Measurements from ENCODE around the gene TNIP2.
A peak's percentile ranks its signal among the peaks of the same experiment; 100 is the strongest.
"Not testable (repeated sequence)": the region's sequence is repeated elsewhere in the genome, so short reads cannot be mapped to it uniquely, and the experiment has no call there.

TNIP2 gene

DNA sequence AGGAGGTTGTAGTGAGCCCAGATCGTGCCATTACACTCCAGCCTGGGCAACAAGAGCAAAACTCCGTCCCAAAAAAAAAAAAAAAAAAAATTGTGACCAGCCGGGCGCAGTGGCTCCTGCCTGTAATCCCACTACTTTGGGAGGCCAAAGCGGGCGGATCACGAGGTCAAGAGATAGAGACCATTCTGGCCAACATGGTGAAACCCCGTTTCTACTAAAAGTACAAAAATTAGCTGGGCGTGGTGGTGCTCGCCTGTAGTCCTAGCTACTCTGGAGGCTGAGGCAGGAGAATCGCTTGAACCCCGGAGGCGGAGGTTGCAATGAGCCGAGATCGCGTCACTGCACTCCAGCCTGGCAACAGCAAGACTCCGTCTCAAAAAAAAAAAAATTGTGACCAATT, 29.3 kb downstream of the TNIP2 start:
- H3K27ac ChIP-seq; DNase-seq (ENCODE audit: low read depth, low spot score): not testable (repeated sequence)

DNA sequence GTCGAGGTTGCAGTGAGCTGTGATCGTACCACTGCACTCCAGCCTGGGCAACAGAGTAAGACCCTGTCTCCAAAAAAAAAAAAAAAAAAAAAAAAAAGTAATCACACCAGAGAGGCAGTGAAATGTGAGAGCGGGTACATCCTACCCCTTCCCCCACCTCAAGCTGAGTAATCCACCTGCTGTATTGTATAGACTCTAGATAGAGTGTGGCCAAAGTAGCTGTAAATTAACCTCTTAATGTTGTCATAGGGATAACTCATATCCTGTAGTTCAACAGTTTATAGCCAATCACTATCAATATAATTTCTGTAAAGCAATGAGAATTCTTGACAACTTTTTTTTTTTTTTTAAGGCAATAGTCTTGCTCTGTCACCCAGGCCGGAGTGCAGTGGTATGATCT, 30.8 kb downstream of the TNIP2 start:
- no peak for DNase-seq (ENCODE audit: low read depth, low spot score)
- no peak overlapping the region for H3K27ac ChIP-seq

- no peak overlapping the region for H3K27ac ChIP-seq
- no peak for DNase-seq (ENCODE audit: low read depth, low spot score)
These were observed 32.4 kb downstream of the TNIP2 start for GRCh38 chr4:2723751-2724150.

DNA sequence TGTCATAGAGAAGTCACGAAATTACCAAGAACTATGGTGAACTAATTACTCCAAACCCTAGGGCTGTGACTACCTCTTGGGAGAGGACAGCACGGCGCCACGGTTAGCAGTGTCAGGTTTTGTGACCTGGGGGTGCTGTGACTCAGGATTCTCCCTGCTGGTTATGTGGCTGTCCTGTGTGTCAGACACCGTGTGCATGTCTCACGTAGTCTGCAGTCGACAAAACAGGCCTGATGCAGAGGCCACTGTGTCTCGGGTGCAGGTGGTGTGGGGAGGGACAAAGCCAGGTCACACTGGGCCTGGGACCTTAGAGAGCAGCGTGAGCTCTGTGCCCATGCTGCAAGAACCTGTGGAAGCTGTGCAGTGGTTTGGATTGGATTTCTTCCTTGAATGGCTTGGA, 34.1 kb downstream of the TNIP2 start:
- DNase-seq (ENCODE audit: low read depth, low spot score): no peak
- no peak overlapping the region for H3K27ac ChIP-seq

DNA sequence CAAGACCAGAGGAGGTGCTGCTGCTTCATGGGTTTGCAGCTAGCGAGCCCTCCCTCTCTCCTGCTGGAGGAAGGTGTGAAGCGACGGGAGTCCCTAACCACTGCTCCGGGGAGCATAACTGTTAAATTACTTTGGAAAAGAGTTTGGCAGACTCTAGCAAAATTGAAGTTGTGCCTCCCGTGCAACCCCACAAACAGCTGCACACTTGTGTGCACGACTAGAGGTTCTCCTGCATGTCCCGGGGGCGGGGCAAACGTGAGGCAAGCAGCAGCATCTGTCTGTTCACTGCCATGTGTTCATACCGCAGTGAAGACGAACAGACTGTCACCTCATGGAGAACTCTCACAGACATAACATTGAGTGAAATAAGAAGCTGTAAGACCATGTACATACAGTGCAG, 34.5 kb downstream of the TNIP2 start:
- no peak for DNase-seq (ENCODE audit: low read depth, low spot score)
- H3K27ac ChIP-seq: no peak overlapping the region

- DNase-seq (ENCODE audit: low read depth, low spot score): no peak
- H3K27ac ChIP-seq: no peak overlapping the region
These were observed 39.9 kb downstream of the TNIP2 start for GRCh38 chr4:2716236-2716635.

- DNase-seq (ENCODE audit: low read depth, low spot score): no peak
- no peak overlapping the region for H3K27ac ChIP-seq
These were observed 40.7 kb downstream of the TNIP2 start for GRCh38 chr4:2715426-2715825.

- H3K27ac ChIP-seq: no peak overlapping the region
- DNase-seq (ENCODE audit: low read depth, low spot score): no peak
These were observed 41.2 kb downstream of the TNIP2 start for GRCh38 chr4:2714918-2715317.

GRCh38 chr4:2714061-2714770, 41.9 kb downstream of the TNIP2 start:
- H3K27ac ChIP-seq: peak overlapping the region; percentile 9
- no peak for DNase-seq (ENCODE audit: low read depth, low spot score)

GRCh38 chr4:2713337-2713736, 42.8 kb downstream of the TNIP2 start:
- peak overlapping the region; percentile 9 for H3K27ac ChIP-seq
- DNase-seq (ENCODE audit: low read depth, low spot score): no peak

- H3K27ac ChIP-seq: no peak overlapping the region
- no peak for DNase-seq (ENCODE audit: low read depth, low spot score)
These were observed 43.8 kb downstream of the TNIP2 start for GRCh38 chr4:2712261-2712842.

GRCh38 chr4:2702770-2703169, 53.4 kb downstream of the TNIP2 start:
- no peak for DNase-seq (ENCODE audit: low read depth, low spot score)
- H3K27ac ChIP-seq: no peak overlapping the region

DNA sequence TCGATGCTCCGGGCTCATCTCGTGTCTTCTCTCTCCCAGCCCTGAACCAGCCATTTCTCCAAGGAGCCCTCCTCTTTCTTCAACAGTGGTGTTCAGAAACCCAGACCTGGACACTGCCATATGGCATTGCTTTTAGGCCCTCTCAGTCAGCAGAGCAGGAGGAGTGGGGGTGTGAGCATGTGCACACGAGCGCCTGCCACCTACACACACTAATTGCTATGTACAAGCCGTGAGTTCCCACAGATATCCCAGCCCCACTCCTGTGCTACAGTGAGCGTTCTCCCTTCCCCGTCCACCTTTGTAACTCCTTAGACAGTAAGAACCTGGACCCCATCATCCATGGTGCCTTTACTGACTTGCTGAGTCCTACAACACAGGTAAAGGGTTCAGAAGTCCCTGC, 53.8 kb downstream of the TNIP2 start:
- no peak overlapping the region for H3K27ac ChIP-seq
- no peak for DNase-seq (ENCODE audit: low read depth, low spot score)

GRCh38 chr4:2700031-2700430, 56.1 kb downstream of the TNIP2 start:
- no peak for DNase-seq (ENCODE audit: low read depth, low spot score)
- no peak overlapping the region for H3K27ac ChIP-seq

DNA sequence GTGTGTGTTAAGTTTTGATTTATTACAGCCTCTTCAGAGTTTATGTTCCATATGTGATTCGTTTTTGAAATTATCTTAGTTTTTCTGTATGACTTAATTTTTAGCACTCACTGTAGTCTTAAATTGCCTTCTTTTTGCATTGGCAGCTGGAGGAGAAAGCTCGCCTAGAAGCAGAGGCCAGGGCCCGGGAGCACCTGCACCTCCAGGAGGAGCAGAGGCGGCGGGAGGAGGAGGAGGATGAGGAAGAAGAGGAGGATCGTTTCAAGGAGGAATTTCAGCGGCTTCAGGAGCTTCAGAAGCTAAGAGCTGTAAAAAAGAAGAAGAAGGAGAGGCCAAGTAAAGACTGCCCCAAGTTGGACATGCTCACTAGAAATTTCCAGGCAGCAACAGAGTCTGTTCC, 56.6 kb downstream of the TNIP2 start:
- H3K27ac ChIP-seq: no peak overlapping the region
- DNase-seq (ENCODE audit: low read depth, low spot score): no peak

GRCh38 chr4:2698951-2699505, 57.1 kb downstream of the TNIP2 start:
- DNase-seq (ENCODE audit: low read depth, low spot score): no peak
- H3K27ac ChIP-seq: no peak overlapping the region

GRCh38 chr4:2698504-2698903, 57.6 kb downstream of the TNIP2 start:
- no peak for DNase-seq (ENCODE audit: low read depth, low spot score)
- H3K27ac ChIP-seq: no peak overlapping the region

GRCh38 chr4:2697995-2698414, 58.1 kb downstream of the TNIP2 start:
- DNase-seq (ENCODE audit: low read depth, low spot score): no peak
- H3K27ac ChIP-seq: no peak overlapping the region

- no peak for DNase-seq (ENCODE audit: low read depth, low spot score)
- H3K27ac ChIP-seq: no peak overlapping the region
These were observed 59.7 kb downstream of the TNIP2 start for GRCh38 chr4:2696423-2696822.

- no peak overlapping the region for H3K27ac ChIP-seq
- no peak for DNase-seq (ENCODE audit: low read depth, low spot score)
These were observed 60.6 kb downstream of the TNIP2 start for GRCh38 chr4:2695346-2696060.

GRCh38 chr4:2694691-2695090, 61.4 kb downstream of the TNIP2 start:
- no peak for DNase-seq (ENCODE audit: low read depth, low spot score)
- H3K27ac ChIP-seq: no peak overlapping the region
